ENCODE data around the gene RPN2. TPM values are rescaled to one million over a fixed set of nuclear protein-coding genes. Genes with fewer than 3 reads are reported as not detected.

Gene RPN2
- total RNA-seq, 1 experiment from 2014 or later, result 226 TPM

DNA sequence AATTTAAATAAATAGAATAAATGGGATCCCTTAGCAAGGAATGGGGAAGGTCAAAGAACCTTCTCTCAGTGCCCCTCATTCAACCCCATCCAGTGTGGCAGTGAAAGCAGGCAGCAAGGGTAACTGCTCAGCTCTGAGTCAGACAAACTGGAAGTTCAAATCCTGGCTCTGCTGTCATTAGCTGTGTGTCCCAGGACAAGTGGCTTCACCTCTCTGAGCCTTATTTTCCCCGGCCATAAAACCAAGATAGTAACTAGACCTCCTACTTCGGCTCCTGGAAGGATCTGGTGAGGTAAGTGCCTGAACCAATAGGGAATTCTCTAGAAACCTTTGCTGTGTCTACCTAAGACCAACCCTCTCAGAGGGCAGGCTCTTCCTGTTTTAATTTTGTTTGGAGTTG lies 78.4 kb downstream of the RPN2 start:
- CTCF ChIA-PET, result no interaction called here
- Mint-ChIP-seq H3K36me3 (ENCODE audit: insufficient read depth, unreplicated experiment) (no peaks in the 10 kb centered on the region), H3K27me3 (ENCODE audit: insufficient read depth, unreplicated experiment) (peaks cover 61% of the 10 kb centered on the region), H3K27ac (ENCODE audit: low read depth, unreplicated experiment) (no peak overlapping the region), H3K4me1 (ENCODE audit: insufficient read depth, unreplicated experiment) (no peaks in the 10 kb centered on the region), H3K4me3 (ENCODE audit: unreplicated experiment) (no peak overlapping the region), H3K9me3 (ENCODE audit: unreplicated experiment) (no peaks in the 10 kb centered on the region)
- intact Hi-C loops (cut with micrococcal nuclease), result no loop called here
- no peak for DNase-seq (ENCODE audit: unreplicated experiment)
- POLR2A ChIA-PET, result no interaction called here
- no TSS peak for BruUV-seq (replicated peaks)
- TF ChIP-seq, protein P1, sequence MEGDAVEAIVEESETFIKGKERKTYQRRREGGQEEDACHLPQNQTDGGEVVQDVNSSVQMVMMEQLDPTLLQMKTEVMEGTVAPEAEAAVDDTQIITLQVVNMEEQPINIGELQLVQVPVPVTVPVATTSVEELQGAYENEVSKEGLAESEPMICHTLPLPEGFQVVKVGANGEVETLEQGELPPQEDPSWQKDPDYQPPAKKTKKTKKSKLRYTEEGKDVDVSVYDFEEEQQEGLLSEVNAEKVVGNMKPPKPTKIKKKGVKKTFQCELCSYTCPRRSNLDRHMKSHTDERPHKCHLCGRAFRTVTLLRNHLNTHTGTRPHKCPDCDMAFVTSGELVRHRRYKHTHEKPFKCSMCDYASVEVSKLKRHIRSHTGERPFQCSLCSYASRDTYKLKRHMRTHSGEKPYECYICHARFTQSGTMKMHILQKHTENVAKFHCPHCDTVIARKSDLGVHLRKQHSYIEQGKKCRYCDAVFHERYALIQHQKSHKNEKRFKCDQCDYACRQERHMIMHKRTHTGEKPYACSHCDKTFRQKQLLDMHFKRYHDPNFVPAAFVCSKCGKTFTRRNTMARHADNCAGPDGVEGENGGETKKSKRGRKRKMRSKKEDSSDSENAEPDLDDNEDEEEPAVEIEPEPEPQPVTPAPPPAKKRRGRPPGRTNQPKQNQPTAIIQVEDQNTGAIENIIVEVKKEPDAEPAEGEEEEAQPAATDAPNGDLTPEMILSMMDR (IDR thresholded peaks at IDR 0.05; ENCODE audit: unreplicated experiment), result no peak

DNA sequence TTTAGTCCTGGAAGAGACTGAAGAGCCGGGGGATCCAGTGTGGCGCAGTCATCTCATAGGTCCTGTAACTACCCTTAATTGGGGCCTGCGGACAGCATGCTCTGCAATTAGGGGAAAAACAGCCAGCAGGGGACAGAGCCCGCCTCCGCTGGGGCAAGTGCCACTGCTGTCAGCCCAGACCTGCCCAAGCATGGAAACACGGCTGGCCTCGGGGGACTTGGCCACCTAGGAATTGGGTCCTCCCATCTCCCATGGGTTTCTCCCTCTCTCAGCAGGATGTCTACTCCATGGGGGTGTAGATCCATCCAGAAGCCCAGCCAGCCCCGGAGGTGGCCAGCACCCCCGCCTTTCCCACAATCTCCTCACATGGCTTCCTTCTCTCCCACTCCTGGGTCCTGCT lies 78.9 kb downstream of the RPN2 start:
- no TSS peak for BruUV-seq (replicated peaks)
- intact Hi-C loops (cut with micrococcal nuclease), result no loop called here
- no peak for DNase-seq (ENCODE audit: unreplicated experiment)
- H3K36me3 Mint-ChIP-seq (ENCODE audit: insufficient read depth, unreplicated experiment), result no peaks in the 10 kb centered on the region
- POLR2A ChIA-PET, result no interaction called here
- CTCF ChIA-PET, result no interaction called here
- no peak overlapping the region for H3K27ac Mint-ChIP-seq (ENCODE audit: low read depth, unreplicated experiment)
- TF ChIP-seq, protein P1 (IDR thresholded peaks at IDR 0.05; ENCODE audit: unreplicated experiment), result no peak
- peaks cover 66% of the 10 kb centered on the region for H3K27me3 Mint-ChIP-seq (ENCODE audit: insufficient read depth, unreplicated experiment)
- no peaks in the 10 kb centered on the region for H3K9me3 Mint-ChIP-seq (ENCODE audit: unreplicated experiment)
- no peak overlapping the region for H3K4me3 Mint-ChIP-seq (ENCODE audit: unreplicated experiment)
- H3K4me1 Mint-ChIP-seq (ENCODE audit: insufficient read depth, unreplicated experiment), result no peaks in the 10 kb centered on the region

DNA sequence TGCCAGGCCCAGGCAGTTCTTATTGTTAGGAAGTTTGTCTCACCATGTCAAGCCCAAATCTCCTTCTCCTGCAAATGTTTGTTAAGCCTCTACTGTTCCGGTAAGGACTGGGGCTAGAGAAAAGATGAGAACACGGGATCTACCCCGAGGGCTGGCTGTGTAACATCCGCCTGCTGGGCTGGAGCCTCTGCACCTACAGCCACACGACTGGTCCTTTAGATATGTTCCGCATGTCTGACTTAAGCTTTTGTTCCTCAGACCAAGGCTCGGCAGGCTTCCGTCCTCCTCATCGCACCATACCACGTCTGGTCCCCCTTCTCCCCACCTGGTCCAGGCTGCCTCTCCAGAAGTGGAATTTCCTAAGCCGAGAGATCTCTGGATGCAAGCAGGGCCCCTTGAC lies 79.9 kb downstream of the RPN2 start:
- peaks cover 61% of the 10 kb centered on the region for H3K27me3 Mint-ChIP-seq (ENCODE audit: insufficient read depth, unreplicated experiment)
- no peaks in the 10 kb centered on the region for H3K4me1 Mint-ChIP-seq (ENCODE audit: insufficient read depth, unreplicated experiment)
- no peak for DNase-seq (ENCODE audit: unreplicated experiment)
- no peak overlapping the region for H3K27ac Mint-ChIP-seq (ENCODE audit: low read depth, unreplicated experiment)
- intact Hi-C loops (cut with micrococcal nuclease), result no loop called here
- TF ChIP-seq, protein P1 (IDR thresholded peaks at IDR 0.05; ENCODE audit: unreplicated experiment), result no peak
- BruUV-seq (replicated peaks), result no TSS peak
- POLR2A ChIA-PET, result interaction anchor here (0.7 kb wide), 1 partner anchor 264 kb away, joined by 3 read pairs; no protein-coding TSS in a partner anchor
- H3K4me3 Mint-ChIP-seq (ENCODE audit: unreplicated experiment), result no peak overlapping the region
- CTCF ChIA-PET, result interaction anchor here (0.7 to 2.8 kb wide), 2 partner anchors 11 to 61 kb away, joined by 3 to 16 read pairs; no protein-coding TSS in a partner anchor
- H3K9me3 Mint-ChIP-seq (ENCODE audit: unreplicated experiment), result no peaks in the 10 kb centered on the region
- H3K36me3 Mint-ChIP-seq (ENCODE audit: insufficient read depth, unreplicated experiment), result no peaks in the 10 kb centered on the region

DNA sequence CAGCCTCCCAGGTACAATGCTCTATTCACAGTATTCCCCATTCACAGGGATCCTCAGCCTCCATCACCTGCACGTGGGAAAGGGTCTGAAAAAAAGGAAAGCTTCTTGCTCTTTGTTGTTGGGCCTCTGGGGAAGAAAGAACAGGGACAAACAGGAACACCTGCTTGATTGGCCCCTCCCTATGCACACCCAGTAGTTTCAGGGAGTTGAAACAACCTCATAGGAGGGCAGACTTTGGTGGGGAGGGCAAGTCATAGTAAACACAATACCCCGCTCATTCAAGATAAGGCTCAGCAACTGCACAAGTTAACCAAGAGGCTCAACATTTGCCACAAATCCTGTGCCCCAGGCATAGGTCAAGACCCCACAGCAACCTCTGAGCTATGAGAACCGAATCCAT lies 80.7 kb downstream of the RPN2 start:
- Mint-ChIP-seq H3K27me3 (ENCODE audit: insufficient read depth, unreplicated experiment) (peaks cover 54% of the 10 kb centered on the region), H3K27ac (ENCODE audit: low read depth, unreplicated experiment) (no peak overlapping the region), H3K4me1 (ENCODE audit: insufficient read depth, unreplicated experiment) (no peaks in the 10 kb centered on the region), H3K9me3 (ENCODE audit: unreplicated experiment) (no peaks in the 10 kb centered on the region), H3K4me3 (ENCODE audit: unreplicated experiment) (no peak overlapping the region), H3K36me3 (ENCODE audit: insufficient read depth, unreplicated experiment) (no peaks in the 10 kb centered on the region)
- TF ChIP-seq, protein P1 (IDR thresholded peaks at IDR 0.05; ENCODE audit: unreplicated experiment), result no peak
- ChIA-PET POLR2A (interaction anchor here (0.7 kb wide), 1 partner anchor 264 kb away, joined by 3 read pairs; no protein-coding TSS in a partner anchor), CTCF (interaction anchor here (0.7 to 2.8 kb wide), 3 partner anchors 10 to 125 kb away, joined by 3 to 16 read pairs (median 4); no protein-coding TSS in a partner anchor)
- no peak for DNase-seq (ENCODE audit: unreplicated experiment)
- no TSS peak for BruUV-seq (replicated peaks)
- intact Hi-C loops (cut with micrococcal nuclease), result no loop called here
